GM21367 (cell line): ENCODE data around the gene SORCS3.
"Not testable (repeated sequence)": the region's sequence is repeated elsewhere in the genome, so short reads cannot be mapped to it uniquely, and the experiment has no call there.

Experiments used
- ATAC-seq: cut with Tn5 transposase; IDR thresholded peaks from one replicate; pipeline ENCODE4 v1.9.1; 2021; ENCODE audit not compliant: unreplicated experiment

Gene SORCS3

GRCh38 chr10:104689547-104689946 is 48.5 kb downstream of the SORCS3 start:
- no peak for ATAC-seq

- ATAC-seq, result no peak
Observed at GRCh38 chr10:104690101-104690500, 49.0 kb downstream of the SORCS3 start.

DNA sequence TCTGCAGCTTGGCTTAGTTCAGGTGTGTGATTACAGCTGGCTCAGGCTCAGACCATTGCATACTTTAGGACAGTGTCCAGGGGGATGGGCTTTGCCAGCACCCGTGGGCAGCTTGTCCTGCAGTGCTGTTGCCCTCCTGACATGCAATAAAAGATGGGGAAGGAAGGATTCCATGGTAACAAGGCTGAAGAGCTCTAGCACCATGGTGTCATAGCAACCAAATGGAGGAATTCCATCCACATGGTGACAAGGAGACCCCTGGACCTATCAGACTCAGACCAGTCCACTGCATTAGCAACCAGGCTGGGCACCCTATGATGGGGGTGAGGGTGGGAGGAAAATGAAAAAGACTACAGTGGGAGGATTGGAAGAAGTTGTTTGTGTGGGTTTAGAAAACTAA is 49.9 kb downstream of the SORCS3 start:
- no peak for ATAC-seq

- no peak for ATAC-seq
Observed at GRCh38 chr10:104694074-104694473, 53.0 kb downstream of the SORCS3 start.

GRCh38 chr10:104703262-104703661 is 62.2 kb downstream of the SORCS3 start:
- ATAC-seq, result not testable (repeated sequence)

GRCh38 chr10:104706886-104707285 is 65.8 kb downstream of the SORCS3 start:
- ATAC-seq, result no peak

DNA sequence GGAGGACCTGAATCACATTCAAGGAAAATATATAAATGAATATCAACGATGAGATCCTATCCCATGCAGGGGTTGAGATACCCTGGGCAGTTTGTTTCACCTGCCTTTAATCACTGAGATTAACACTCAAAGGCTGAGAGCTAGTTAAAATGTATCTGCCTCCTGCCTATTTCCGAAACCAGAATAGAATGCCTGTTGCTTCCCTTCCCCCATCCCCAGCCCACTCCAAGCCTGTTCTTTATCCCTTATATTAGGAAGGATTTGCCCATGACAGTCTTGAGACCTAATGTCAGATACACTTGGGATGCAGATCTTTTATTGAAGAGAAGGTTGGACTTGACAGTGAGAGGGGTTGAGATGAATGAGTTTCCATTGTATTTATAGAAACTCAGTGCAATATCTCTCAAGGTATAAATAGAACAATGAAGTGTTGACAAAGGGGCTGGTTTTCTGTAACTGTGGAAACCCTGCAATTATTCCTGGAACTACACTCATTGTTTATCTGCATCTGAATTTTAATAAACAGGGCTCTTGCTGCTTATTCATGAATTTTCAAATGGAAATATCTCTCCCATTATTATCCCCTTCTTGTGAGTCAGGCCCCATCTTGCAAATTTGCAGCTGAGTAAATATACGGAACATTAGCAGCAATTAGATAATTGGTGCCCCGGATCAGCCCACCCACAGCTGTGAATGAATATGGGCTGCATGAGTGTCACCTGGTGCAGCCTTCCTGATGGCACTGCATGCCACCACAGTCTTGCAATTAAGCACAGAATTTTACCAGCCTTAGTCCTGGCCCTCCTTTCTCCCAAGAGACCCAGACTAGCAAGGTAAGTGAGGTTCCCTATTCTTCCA is 66.7 kb downstream of the SORCS3 start:
- no peak for ATAC-seq

- no peak for ATAC-seq
Observed at GRCh38 chr10:104711302-104711721, 70.2 kb downstream of the SORCS3 start.

DNA sequence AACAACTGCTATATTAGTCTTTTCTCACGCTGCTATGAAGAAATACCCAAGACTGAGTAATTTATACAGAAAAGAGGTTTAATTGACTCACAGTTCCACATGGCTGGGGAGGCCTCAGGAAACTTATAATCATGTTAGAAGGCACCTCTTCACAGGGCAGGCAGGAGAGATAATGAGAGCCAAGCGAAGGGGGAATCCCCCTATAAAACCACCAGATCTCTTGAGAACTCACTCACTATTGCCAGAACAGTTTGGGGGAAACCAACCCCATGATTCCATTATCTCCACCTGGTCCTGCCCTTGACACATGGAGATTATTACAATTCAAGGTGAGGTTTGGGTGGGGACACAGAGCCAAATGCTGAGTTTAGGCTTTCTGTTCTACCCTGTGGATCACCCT is 89.5 kb downstream of the SORCS3 start:
- ATAC-seq, result not testable (repeated sequence)

DNA sequence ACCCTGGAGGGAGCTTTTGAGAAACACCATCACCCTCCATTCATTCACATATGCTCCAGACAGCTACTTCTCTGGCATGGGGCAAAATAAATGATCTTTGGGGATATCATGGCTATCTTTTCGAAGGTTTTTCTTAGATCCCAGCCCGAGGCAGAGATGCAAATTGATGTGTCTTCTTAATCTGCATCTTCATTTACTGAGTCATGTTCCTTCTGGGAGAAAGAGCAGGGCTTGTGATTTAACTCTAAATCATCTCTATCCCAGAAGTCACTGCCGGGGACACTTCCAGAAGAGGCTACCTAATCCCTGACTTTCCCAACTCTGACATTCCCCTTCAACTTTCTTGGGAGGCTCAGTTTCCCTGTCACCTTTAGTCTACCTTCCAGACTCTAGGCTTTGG is 90.1 kb downstream of the SORCS3 start:
- no peak for ATAC-seq

GRCh38 chr10:104732222-104732621 is 91.1 kb downstream of the SORCS3 start:
- ATAC-seq, result no peak

DNA sequence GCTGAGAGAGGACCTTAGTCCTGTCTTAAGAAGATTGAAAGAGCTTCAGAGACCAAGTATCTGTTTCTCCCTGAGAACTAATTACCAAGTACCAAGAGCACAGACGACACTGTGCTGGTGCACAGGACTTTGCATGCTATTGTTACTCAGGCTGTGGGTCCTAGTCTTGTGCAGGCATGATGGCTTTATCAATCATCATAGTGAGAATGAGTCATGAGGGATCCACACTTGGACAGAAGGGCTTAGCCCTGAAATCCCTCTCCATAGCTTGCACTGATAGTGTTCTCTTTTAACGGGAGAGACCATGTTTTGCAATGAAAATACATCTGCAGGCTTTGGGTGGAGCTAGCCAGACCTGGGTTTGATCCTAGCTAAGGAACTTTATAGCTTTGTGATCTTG is 93.3 kb downstream of the SORCS3 start:
- ATAC-seq, result no peak

GRCh38 chr10:104735036-104735756 is 94.1 kb downstream of the SORCS3 start:
- no peak for ATAC-seq

- no peak for ATAC-seq
Observed at GRCh38 chr10:104735757-104736391, 94.8 kb downstream of the SORCS3 start.

- ATAC-seq, result no peak
Observed at GRCh38 chr10:104741127-104741526, 100.0 kb downstream of the SORCS3 start.

- ATAC-seq, result no peak
Observed at GRCh38 chr10:104744052-104744451, 103.0 kb downstream of the SORCS3 start.

DNA sequence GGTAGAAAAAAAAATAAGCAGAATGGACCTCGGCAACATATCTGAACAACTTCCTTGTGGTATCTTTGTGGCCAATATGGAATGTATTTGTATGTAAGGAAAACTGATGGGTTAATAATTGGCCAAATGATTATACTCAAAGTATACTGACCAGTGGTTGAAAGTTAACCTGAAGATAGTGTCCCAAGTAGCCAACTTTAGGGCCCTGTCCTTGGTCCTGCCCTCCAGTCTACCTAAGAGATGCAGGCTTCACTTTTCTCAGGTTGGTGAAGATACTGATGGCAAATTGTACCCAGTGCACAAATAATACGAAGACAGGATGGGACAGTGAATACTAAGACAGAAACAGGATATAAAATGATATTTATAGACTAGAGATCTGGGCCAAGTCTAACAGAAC is 109.2 kb downstream of the SORCS3 start:
- ATAC-seq, result no peak

GRCh38 chr10:104762793-104763192 is 121.7 kb downstream of the SORCS3 start:
- no peak for ATAC-seq

DNA sequence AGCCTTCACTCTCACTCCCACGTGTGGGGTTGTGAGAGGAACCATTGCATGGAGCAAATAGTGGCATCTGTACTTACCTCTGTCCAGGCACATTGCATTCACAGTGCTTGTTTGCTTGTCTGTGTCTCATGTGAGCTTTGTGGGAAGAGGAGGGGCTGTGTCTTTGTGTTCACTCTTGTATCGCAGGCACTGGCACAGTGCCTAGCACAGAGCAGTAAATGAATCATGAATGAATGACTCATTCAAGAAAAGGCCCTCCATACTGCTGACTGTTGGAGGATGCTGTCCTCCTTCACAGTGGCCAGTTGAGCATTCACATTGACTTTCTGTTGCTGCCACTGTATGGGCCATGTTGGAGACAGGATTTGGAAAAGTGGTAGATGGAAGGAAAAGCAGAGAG is 125.3 kb downstream of the SORCS3 start:
- ATAC-seq, result no peak

DNA sequence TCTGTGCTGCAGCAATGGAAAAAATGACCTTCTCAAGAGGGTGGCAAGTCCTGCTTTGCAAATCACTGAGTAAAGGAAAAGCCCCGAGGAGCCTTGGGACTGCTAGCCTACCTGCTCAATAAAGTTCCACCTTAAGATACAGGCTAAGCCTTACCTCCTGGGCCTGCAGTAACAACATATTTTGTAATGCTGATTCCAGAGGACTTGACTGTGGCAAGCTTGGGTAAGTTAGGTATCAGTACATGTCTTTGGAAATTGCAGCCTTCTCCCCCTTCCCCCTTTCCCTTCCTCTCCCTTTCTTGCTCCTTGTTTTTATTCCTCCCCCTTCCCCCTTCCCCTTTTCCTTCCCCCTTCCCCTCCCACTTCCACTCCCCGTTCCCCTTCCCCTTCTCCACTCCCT is 126.2 kb downstream of the SORCS3 start:
- no peak for ATAC-seq

GRCh38 chr10:104767745-104768144 is 126.7 kb downstream of the SORCS3 start:
- no peak for ATAC-seq

GRCh38 chr10:104773105-104773504 is 132.0 kb downstream of the SORCS3 start:
- ATAC-seq, result no peak
